ENCODE data around the gene CYP4F8.

CYP4F8 gene

DNA sequence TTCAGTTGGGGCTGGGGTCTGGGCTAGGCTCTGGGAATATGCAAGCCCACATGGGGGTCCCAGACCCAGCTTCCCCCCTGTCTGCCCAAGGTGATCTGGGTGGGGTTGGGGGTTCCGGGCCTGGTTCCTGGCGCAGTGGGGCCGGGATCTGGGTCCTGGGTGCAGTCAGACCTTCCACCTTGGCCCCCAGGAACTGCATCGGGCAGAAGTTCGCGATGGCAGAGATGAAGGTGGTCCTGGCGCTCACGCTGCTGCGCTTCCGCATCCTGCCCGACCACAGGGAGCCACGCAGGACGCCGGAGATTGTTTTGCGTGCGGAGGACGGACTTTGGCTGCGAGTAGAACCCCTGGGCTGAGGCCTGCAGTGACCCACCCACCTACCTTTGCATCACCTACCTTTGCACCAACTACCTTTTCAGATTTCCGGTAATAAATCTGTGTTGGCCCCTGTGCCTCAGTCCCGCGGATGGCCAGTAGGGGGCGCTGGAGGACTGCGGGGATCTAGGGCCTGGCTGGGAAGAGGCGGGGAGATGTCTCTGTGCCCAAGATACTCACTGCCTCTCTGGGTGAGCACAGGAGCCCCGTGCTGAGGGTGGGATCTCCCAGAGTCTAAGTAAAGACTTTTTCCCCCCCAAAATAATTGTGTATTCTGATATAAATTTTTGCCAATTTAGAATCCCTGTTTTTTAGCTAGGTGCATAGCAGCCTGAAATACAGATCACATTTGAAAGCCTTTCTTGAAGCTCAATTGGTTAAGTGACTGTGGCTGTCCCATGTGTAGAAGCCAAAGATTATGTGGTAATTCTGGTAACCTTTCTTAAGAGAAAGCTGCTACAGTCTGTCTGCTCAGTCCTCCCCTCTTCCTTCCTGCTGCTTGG lies 14.2 kb downstream of the CYP4F8 start:
- H3K27me3 ChIP-seq (ENCODE audit: insufficient read depth, low read length) = no peaks in the 10 kb centered on the region
- H3K9ac ChIP-seq (ENCODE audit: low read length) = no peak overlapping the region
- no peak overlapping the region for H2AFZ ChIP-seq (ENCODE audit: low read length)
- no peak for TF ChIP-seq EZH2 (IDR thresholded peaks at IDR 0.05; ENCODE audit: borderline replicate concordance, low read length)
- TF ChIP-seq, protein P1, sequence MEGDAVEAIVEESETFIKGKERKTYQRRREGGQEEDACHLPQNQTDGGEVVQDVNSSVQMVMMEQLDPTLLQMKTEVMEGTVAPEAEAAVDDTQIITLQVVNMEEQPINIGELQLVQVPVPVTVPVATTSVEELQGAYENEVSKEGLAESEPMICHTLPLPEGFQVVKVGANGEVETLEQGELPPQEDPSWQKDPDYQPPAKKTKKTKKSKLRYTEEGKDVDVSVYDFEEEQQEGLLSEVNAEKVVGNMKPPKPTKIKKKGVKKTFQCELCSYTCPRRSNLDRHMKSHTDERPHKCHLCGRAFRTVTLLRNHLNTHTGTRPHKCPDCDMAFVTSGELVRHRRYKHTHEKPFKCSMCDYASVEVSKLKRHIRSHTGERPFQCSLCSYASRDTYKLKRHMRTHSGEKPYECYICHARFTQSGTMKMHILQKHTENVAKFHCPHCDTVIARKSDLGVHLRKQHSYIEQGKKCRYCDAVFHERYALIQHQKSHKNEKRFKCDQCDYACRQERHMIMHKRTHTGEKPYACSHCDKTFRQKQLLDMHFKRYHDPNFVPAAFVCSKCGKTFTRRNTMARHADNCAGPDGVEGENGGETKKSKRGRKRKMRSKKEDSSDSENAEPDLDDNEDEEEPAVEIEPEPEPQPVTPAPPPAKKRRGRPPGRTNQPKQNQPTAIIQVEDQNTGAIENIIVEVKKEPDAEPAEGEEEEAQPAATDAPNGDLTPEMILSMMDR (IDR thresholded peaks at IDR 0.05; ENCODE audit: low read length) = peak; percentile 95
- no peaks in the 10 kb centered on the region for H3K79me2 ChIP-seq (ENCODE audit: insufficient read depth, low read length)
- no peaks in the 10 kb centered on the region for H3F3A ChIP-seq (ENCODE audit: insufficient read depth, low read length)
- H3K4me2 ChIP-seq (ENCODE audit: low read length) = no peak overlapping the region
- H3K27ac ChIP-seq (ENCODE audit: low read depth, low read length, poor library complexity, severe bottlenecking) = no peak overlapping the region
- H3K4me1 ChIP-seq (ENCODE audit: insufficient read depth, low read length, severe bottlenecking) = no peaks in the 10 kb centered on the region
- H3K9me3 ChIP-seq (ENCODE audit: low read length) = no peaks in the 10 kb centered on the region
- H3K36me3 ChIP-seq (ENCODE audit: insufficient read depth, low read length) = no peaks in the 10 kb centered on the region
- no peaks in the 10 kb centered on the region for H4K20me1 ChIP-seq (ENCODE audit: insufficient read depth, low read length)
- no peaks in the 10 kb centered on the region for H3K9me2 ChIP-seq (ENCODE audit: low read depth, low read length)
- H3K4me3 ChIP-seq (ENCODE audit: low read depth, low read length, poor library complexity, severe bottlenecking) = no peak overlapping the region

GRCh38 chr19:15631817-15632216 lies 16.8 kb downstream of the CYP4F8 start:
- no peaks in the 10 kb centered on the region for H3F3A ChIP-seq (ENCODE audit: insufficient read depth, low read length)
- H3K9ac ChIP-seq (ENCODE audit: low read length) = no peak overlapping the region
- no peaks in the 10 kb centered on the region for H3K9me2 ChIP-seq (ENCODE audit: low read depth, low read length)
- no peaks in the 10 kb centered on the region for H4K20me1 ChIP-seq (ENCODE audit: insufficient read depth, low read length)
- H3K36me3 ChIP-seq (ENCODE audit: insufficient read depth, low read length) = no peaks in the 10 kb centered on the region
- H2AFZ ChIP-seq (ENCODE audit: low read length) = no peak overlapping the region
- no peaks in the 10 kb centered on the region for H3K79me2 ChIP-seq (ENCODE audit: insufficient read depth, low read length)
- H3K4me2 ChIP-seq (ENCODE audit: low read length) = no peak overlapping the region
- H3K9me3 ChIP-seq (ENCODE audit: low read length) = no peaks in the 10 kb centered on the region
- H3K27ac ChIP-seq (ENCODE audit: low read depth, low read length, poor library complexity, severe bottlenecking) = no peak overlapping the region
- TF ChIP-seq EZH2 (IDR thresholded peaks at IDR 0.05; ENCODE audit: borderline replicate concordance, low read length) = no peak
- TF ChIP-seq, protein P1 (IDR thresholded peaks at IDR 0.05; ENCODE audit: low read length) = peak; percentile 36
- no peak overlapping the region for H3K4me3 ChIP-seq (ENCODE audit: low read depth, low read length, poor library complexity, severe bottlenecking)
- H3K27me3 ChIP-seq (ENCODE audit: insufficient read depth, low read length) = no peaks in the 10 kb centered on the region
- H3K4me1 ChIP-seq (ENCODE audit: insufficient read depth, low read length, severe bottlenecking) = no peaks in the 10 kb centered on the region

GRCh38 chr19:15633082-15633835 lies 18.2 kb downstream of the CYP4F8 start:
- Histone ChIP-seq H3K36me3 (ENCODE audit: insufficient read depth, low read length) (no peaks in the 10 kb centered on the region), H3K4me3 (ENCODE audit: low read depth, low read length, poor library complexity, severe bottlenecking) (no peak overlapping the region), H4K20me1 (ENCODE audit: insufficient read depth, low read length) (no peaks in the 10 kb centered on the region), H3F3A (ENCODE audit: insufficient read depth, low read length) (no peaks in the 10 kb centered on the region), H3K4me2 (ENCODE audit: low read length) (no peak overlapping the region), H3K4me1 (ENCODE audit: insufficient read depth, low read length, severe bottlenecking) (no peaks in the 10 kb centered on the region), H2AFZ (ENCODE audit: low read length) (no peak overlapping the region), H3K27ac (ENCODE audit: low read depth, low read length, poor library complexity, severe bottlenecking) (no peak overlapping the region), H3K9ac (ENCODE audit: low read length) (no peak overlapping the region), H3K27me3 (ENCODE audit: insufficient read depth, low read length) (no peaks in the 10 kb centered on the region), H3K79me2 (ENCODE audit: insufficient read depth, low read length) (no peaks in the 10 kb centered on the region), H3K9me2 (ENCODE audit: low read depth, low read length) (no peaks in the 10 kb centered on the region), H3K9me3 (ENCODE audit: low read length) (no peaks in the 10 kb centered on the region)
- TF ChIP-seq, protein P1 (IDR thresholded peaks at IDR 0.05; ENCODE audit: low read length) = no peak
- TF ChIP-seq EZH2 (IDR thresholded peaks at IDR 0.05; ENCODE audit: borderline replicate concordance, low read length) = no peak
